Activated CD8-positive, alpha-beta memory T cell treated with anti-CD3 and anti-CD28 coated beads for 4 hours (primary cell): ENCODE measurements around the gene SLC1A7.

Experiments used
- DNase-seq, 2 donors: peaks; one replicate each; pipeline ENCODE4 v3.0.0-alpha.2; 2020; ENCODE audit warnings: low read depth in 2 of 2

Gene SLC1A7

GRCh38 chr1:53091841-53092645 is 50.4 kb downstream of the SLC1A7 start:
- DNase-seq = no peak

DNA sequence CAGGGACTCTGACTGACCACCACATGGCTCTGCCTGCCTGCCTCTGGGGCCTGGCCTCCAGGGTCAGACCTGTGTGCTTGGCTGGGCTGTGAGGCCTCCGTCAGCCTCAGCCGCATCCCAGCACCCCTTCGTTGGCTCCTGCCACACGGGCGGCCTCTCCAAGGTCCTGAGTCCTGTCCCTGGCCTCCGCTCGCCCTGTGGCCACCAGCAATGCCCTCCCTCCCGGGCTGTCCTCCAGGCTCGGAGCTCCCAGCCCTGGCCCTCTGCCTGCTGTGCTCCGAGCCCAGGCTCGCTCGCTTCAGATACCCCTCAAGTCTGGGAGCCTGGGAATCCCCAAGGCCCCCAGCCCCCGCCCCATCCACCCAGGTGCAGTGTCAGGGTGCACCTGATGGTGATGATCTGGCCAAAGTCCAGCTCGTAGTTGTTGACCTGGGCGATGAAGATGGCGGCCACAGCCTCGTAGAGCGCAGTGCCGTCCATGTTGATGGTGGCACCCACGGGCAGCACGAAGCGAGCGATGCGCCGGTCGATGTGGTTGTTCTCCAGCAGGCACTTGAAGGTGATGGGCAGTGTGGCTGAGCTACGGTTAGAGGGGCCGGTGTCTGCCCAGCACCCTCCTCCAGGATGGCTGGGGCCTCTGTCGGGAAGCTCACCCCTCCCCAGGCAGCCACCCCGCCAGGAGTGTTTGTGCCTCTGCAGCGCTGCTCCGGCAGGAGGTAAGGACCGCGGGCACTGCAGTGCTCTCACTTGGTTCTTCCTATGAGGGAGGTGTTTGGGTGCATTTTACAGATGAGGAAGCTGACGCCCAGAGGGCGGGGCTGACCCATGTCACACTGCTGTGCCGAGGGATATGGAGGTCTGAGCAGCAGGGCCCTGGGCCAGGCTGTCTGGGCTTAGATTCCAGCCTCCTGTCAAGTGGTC is 52.0 kb downstream of the SLC1A7 start:
- no peak for DNase-seq

- no peak for DNase-seq
Observed at GRCh38 chr1:53089478-53090226, 52.8 kb downstream of the SLC1A7 start.

DNA sequence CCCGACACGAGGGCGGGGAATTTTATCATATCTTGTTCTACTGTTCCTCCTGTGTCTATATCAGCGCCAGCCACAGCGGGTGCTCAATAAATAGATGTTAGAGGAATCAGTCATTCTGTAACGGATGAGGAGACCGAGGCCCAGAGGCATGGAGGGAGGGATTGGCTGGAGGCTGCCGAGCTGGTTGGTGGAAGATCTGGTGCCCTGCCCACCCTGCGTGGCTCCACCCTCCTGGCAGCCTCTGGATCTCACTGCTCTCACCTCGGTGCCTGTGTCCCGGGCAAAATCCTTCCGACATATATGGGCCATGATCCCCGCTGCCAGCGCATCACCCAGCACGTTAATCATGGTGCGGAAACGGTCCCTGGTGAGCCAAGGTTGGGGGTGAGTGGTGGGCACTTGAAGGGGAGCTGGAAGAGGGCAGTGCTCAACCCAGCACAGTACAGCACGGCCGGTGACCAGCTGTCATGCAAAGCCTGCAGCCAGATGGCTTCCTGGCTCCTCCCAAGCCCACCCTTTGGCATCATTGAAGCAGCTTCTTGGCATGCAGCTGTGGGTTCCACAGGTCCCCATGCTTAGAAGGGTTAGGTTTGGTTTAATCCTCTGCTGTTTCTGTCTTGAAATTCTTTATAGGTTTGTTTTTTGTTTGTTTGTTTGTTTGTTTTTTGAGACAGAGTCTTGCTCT is 53.7 kb downstream of the SLC1A7 start:
- no peak for DNase-seq

DNA sequence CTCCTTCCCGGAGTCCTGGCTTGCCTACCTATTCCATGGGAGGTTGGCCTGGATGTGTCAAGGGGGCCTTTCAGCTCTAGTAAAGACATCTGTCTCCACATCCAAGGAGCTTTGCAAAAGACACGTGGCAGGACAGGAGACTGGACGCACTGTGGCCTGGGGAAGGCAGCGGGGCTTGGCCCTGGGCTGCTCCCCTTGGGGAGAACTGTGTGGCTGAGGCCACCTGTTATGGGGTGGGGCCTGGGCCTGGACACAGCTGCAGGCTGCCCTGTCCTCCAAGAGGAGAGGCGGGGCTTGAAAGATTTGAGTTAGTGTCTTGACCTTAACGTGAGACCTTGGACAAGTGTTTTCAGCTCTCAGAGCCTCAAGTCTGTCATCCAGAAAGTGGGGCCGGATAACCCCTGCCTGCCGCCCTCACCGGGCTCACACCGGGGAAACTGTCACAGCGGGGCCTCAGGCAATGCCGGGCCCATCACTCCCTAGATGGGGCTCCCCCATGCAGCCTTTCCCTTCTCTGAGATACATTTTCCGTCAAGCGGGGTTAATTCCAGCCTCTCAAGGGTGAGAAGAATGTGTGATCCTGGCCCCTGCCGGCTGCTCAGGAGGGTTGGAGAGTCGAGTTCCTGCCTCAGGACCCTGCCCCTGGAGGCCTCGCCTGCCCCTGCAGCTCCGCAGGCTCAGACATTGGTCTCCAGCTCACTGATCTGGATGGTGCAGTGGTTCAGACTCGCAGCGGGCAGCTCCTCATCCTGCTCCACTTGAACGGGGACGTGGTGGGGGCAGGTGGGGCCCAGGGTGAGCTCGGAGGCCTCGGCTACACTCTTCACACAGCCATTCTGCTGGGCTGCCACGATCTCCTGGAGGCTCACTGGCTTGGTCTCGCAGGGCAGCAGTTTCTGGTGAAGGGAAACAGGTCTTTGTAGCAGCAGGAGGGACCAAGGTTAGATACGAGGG is 54.8 kb downstream of the SLC1A7 start:
- DNase-seq = no peak

DNA sequence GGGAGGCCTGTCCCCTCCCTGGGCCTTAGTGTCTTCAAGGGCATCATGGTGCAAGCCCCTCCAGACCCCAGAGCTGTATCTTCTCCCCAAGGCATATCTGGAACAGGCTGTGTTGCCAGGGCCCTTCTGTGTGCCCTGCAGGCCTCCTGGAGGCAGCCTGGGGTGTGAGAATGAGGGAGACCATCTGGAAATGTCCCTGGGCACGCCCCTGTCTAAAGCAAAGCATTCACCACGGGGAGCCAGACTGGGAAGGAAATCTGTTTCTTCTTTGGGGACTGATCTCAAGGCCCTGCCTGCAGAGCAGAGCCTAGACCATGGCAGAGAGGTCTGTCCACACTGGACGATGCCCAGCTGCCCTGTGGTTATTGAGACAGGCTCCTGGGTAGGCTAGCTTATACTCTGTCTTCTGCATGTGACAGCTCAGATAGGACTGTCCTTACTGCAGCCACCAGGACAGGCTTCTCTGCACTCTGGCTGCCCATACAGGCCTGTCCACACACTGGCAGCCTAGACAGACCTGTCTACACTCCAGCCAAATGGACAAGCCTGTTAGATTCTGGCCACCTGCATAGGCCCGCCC is 55.9 kb downstream of the SLC1A7 start:
- no peak for DNase-seq

DNA sequence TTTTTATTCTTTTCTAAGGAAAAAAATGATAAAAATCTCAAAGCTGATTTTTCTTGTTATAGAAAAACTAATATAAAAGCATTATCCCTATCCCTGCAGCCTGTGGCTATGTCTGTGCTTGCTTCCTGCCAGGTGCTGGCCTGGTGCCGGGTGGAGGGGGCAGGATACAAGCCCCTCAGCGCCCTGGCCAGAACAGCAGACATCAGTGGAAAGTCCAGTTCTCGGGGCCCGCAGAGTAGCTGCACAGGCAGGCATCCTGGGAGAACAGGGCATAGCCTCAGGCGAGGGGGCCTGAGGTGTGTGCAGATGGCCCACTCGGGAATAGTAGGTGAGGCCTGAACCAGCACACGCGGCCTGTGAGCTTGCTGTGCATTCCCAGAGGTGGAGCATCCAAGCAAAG is 57.0 kb downstream of the SLC1A7 start:
- DNase-seq = no peak

GRCh38 chr1:53084589-53084971 is 57.9 kb downstream of the SLC1A7 start:
- DNase-seq = no peak

- no peak for DNase-seq
Observed at GRCh38 chr1:53083636-53084588, 58.5 kb downstream of the SLC1A7 start.

GRCh38 chr1:53082826-53083455 is 59.5 kb downstream of the SLC1A7 start:
- DNase-seq = no peak

DNA sequence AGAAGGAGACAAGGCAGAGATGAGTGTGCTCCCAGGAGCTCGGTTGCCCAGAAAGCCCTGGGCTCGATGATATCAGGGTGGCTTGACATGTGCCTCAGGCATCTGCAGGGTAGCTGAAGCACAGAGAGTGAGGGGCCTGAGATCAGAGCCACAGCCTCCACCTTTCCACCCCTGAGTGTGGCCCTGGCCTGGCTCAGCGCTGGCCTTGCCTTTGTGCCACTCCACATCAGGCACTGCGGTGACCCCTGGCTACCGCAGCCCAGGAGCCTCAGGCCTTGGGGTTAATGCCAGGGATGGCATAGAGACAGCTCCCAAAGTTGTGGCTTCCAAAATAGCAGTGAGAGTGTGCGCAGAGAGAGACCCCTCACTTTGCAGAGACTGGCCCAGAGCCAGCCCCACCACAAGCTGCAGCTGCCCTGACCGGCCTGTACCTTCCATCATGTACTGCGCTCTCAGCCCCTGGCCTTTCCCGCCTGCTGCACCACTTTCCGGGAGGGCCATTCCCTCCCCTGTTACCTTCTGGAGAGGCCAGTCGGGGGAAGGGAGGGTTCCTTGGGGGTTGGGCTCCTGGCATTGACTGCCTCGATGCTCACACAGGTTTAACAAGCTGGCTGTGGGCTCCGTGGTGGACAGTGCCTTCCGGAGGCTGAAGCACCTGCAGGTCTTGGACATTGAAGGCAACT is 60.9 kb downstream of the SLC1A7 start:
- DNase-seq = no peak

GRCh38 chr1:53080769-53081168 is 61.7 kb downstream of the SLC1A7 start:
- no peak for DNase-seq

- DNase-seq = no peak
Observed at GRCh38 chr1:53080041-53080440, 62.4 kb downstream of the SLC1A7 start.

DNA sequence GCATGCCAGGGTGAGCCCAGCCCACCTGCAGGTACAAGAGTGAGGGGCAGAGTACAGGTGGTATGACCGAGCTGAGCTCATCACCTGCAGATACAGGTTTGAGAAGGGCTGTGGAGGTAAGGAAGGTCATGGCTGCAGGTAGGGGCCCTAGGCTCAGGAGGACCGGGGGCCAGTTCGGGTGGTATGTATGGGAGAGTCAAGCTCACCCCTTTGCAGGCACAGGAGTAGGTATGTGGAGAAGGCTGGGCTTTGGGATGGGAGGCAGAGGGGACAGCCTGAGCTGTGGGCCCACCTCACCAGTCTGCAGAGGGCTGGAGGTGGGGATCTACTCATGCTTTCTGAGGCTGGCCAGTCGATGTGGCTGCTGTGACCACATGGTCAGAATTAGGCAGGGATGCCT is 63.2 kb downstream of the SLC1A7 start:
- no peak for DNase-seq

GRCh38 chr1:53078333-53079101 is 63.9 kb downstream of the SLC1A7 start:
- no peak for DNase-seq

DNA sequence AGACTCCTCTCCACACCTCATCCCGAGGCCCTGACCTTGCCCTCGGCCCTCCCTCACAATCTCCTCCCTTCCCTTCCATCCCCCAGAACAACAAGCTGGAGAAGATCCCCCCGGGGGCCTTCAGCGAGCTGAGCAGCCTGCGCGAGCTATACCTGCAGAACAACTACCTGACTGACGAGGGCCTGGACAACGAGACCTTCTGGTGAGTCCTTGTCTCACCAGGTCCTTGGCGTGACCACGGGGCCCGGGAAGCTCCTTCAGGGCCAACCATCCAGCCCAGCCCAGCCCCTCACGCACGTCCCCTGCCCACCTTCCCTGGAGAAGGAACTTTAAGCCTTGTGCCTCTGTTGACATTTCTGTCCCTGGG is 64.9 kb downstream of the SLC1A7 start:
- DNase-seq = no peak
